Motor neuron (in vitro differentiated cells): ENCODE results near the gene GALNT12. TPM values are rescaled to one million over a fixed set of nuclear protein-coding genes. Genes with fewer than 3 reads are reported as not detected.

ENCODE experiments used
- ATAC-seq, 8 experiments: fragments of 200-7000 bp; cut with Tn5 transposase; replicated peaks in 6 of 8; 2 replicates each; pipeline ENCODE4 v1.8.0; 2021; ENCODE audit warnings: mild to moderate bottlenecking in 8 of 8, moderate library complexity in 8 of 8
- H3K27ac ChIP-seq, 2 donors: fragments of 250-450 bp; sonication (Bioruptor Pico); 2 replicates each; pipeline ENCODE4 v1.9.0; 2021; ENCODE audit warnings: antibody characterized with exemption in 2 of 2, mild to moderate bottlenecking in 2 of 2, moderate library complexity in 1 of 2
- H3K4me1 ChIP-seq, 2 donors: fragments of 250-450 bp; sonication (Bioruptor Pico); replicated peaks in 1 of 2; 2 replicates each; pipeline ENCODE4 v1.6.1; 2021; ENCODE audit warnings: antibody characterized with exemption in 2 of 2, mild to moderate bottlenecking in 2 of 2, moderate library complexity in 1 of 2
- H3K4me3 ChIP-seq, 5 donors: fragments of 250-450 bp; sonication (Bioruptor Pico); 2 replicates each; pipeline ENCODE4 v1.9.0; 2021; ENCODE audit warnings: antibody characterized with exemption in 5 of 5, mild to moderate bottlenecking in 5 of 5, moderate library complexity in 4 of 5
- WGBS, 10 experiments: fragments of 450-650 bp; shearing (Covaris generic); methylation state at CpG; one replicate each; pipeline ENCODE4 v1.0.0; 2022; 5-methylcytosine and 5-hydroxymethylcytosine counted together
- in situ Hi-C, 9 experiments: fragments of 400-800 bp; cut with MboI; loops; one replicate each; pipeline ENCODE4 v1.15.0; 2021; ENCODE audit warnings: low sequenced_read_pairs in 9 of 9, low pct_unique_long_range_greater_than_20kb in 2 of 9; ENCODE audit not compliant: unreplicated experiment in 9 of 9
- total RNA-seq, 8 experiments: library from RNA; unstranded; fragments of 300-600 nt; gene quantifications; 2 replicates each; pipeline versions ENCODE4 v1.2.3 to v1.2.4, GENCODE V29; 2022

The GALNT12 gene
- total RNA-seq, 8 experiments from 2014 or later = 0.96 to 397 (median 2.4) TPM

DNA sequence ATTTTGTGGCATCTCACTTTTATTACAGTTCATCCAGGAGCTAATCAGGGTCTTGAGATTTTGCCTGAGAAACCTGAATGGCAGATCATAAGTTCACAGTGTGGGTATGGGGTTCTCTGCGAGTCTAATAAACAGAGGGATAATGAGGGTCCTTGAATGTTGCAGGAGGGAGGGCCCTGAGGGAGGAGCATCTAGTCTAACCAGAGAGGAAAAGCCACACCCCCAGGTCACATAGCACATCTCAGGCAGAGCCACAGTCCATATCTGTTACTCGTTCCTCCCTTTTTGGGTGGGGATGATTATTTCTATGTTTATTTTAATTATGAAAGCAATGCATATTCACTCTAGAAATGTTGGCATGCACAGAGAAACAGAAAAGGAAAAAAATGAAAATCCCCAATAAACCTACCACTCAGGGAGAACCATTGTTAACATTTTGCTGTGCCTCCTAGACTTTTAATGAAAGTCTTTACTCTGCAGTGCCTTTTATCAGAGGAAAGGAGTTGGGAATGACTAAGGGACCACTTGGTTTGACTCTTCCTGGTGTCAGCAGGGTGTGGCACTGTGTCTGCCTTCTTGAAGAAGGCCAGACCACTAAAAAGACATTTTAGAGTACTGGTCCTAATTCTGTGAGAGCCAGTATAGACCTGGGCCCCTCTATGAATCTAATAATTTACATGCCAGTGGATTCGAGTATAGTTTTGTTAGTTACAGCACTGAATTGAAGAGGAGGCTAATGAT is 2.8 kb downstream of the GALNT12 start:
- in situ Hi-C loops = no loop called here
- Histone ChIP-seq H3K4me1 (peaks cover 4 to 18% of the 10 kb centered on the region in 2 donors), H3K27ac (no peak overlapping the region), H3K4me3 (no peak overlapping the region)
- WGBS, 10 experiments = 0 to 83% (median 33%) methylated on average over 1 to 2 of the region's 3 CpGs
- ATAC-seq = peak in 3 of 8 experiments; percentile 32 to 51 (median 39)

DNA sequence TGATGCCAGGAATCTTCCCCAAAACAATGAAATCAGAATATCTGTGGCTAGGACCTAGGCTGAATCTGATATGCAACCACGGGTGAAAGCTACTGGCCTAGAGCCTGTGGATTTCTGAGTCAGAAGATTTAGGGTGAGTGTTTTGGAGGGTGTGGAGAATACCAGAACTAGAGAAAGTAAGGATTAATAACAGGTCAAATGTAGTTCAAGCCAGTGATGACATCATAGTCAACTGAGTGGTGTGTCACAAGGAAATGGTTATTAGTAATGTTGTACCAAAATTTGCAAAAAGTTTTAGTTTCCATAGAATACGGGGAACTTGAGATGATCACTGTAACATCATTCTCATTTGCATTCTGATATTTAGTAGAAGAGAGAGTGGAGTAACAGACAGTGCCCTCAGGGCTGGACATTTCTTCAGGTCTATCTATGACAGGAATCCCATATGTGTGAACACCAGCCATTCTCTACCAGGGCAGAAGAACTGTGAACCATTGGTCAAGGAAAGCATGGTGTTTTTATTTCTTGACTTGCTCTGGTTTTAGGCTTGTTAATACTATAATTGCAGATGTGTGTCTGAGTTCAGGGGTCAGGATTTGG is 3.7 kb downstream of the GALNT12 start:
- Histone ChIP-seq H3K4me1 (peaks cover 4 to 18% of the 10 kb centered on the region in 2 donors), H3K4me3 (no peak overlapping the region), H3K27ac (no peak overlapping the region)
- 0 to 87% (median 75%) methylated on average over 1 to 2 of the region's 2 CpGs; no CpG with 5 or more reads in 3 of the 10 experiments for WGBS, 10 experiments
- ATAC-seq = peak in 6 of 8 experiments; percentile 20 to 67 (median 45)
- in situ Hi-C loops = no loop called here

DNA sequence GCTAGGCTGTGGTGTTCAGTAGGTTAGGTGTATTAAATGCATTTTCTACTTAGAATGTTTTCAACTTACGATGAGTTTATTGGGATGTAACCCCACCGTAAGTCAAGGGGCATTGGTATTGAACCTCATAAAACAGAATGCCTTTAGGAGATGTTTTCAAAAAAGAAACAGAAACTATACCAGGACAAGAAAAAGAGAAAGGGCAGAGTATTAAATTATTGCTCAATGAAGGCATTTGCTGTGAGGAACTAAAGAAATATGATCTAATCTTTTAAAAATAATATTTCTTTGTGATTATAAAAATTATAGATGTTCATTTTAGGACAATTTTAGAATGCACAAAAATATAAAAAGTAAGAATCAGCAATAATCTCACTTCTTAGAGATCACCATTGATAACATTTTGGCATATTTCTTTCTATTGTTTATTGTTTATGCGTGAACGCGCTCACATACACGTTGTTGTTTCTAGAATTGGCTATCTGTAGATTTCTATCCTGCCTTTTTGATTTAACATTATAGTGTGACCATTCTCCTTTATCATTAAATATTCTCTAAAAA is 8.0 kb downstream of the GALNT12 start:
- Histone ChIP-seq H3K4me1 (no peaks in the 10 kb centered on the region), H3K4me3 (no peak overlapping the region), H3K27ac (no peak overlapping the region)
- ATAC-seq = no peak
- 67 to 98% (median 88%) methylated on average over 4 to 6 of the region's 6 CpGs for WGBS, 10 experiments
- in situ Hi-C loops = no loop called here

DNA sequence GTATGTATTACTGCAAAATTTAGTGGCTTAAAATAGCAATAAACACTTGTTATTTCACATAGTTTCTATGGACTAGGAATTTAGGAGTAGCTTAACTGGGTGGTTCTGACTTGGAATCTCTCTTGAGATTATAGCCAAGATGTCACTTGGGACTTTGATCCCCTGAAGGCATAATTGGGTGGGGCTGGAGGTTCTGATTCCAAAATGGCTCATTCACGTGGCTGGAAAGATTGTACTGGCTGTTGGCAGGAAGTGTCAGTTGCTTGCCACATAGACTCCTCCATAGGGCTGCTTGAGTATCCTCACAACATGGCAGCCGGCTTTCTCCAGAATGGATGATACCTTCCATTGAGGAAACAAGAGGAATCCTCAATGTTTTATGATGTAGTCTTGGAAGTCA is 11.3 kb downstream of the GALNT12 start:
- ATAC-seq = no peak
- Histone ChIP-seq H3K4me1 (no peaks in the 10 kb centered on the region), H3K27ac (no peak overlapping the region), H3K4me3 (no peak overlapping the region)
- in situ Hi-C loops = no loop called here
- 50 to 100% (median 68%) methylated on average over 1 to 2 of the region's 2 CpGs; no CpG with 5 or more reads in 6 of the 10 experiments for WGBS, 10 experiments

DNA sequence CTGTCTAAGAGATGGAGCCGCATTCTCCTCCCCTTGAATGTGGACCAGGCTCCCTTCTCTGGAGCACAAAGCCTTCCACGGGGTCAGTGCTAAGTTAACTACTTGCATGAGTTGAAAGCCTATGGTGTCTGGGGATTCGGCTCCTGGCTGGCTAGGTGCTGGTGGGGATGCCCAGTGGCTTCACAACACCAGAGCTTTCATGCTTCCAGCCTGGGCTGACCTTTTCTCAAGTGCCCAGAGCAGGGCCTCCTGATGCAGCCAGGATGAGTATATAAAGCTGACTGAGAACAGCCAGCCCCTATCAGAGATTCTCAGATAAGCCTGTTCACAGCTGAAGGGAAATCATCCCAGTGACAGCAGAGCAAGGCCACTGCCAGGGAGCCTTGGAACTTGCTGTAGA is 11.8 kb downstream of the GALNT12 start:
- no peaks in the 10 kb centered on the region for H3K4me1 ChIP-seq
- WGBS, 10 experiments = 43 to 100% (median 86%) methylated on average over 1 to 2 of the region's 3 CpGs; no CpG with 5 or more reads in 5 of the 10 experiments
- in situ Hi-C loops = no loop called here

DNA sequence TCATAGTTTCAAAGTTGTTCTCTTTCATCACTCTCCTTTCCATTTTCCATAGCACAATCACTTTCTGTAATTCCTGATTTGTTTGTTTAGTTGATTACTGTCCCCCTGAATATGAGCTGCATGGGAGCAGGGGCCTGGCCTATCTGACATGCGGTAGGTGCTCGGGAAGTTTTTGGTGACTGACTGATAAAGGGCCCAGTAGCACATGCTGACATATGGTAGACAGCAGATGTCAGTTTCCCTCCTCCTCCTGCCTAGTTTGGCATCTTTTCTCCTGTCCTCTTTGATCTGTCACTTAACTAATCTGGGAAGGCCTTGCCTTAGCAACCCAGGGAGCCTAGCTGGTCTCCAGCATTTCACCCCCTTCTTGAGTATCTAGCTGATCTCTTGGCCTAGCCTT is 14.4 kb downstream of the GALNT12 start:
- H3K4me1 ChIP-seq = no peaks in the 10 kb centered on the region
- in situ Hi-C loops = no loop called here
- ATAC-seq = no peak
- WGBS, 10 experiments = 57 to 100% (median 100%) methylated on average over 1 to 2 of the region's 2 CpGs; no CpG with 5 or more reads in 3 of the 10 experiments
- H3K4me3 ChIP-seq = no peak overlapping the region
- H3K27ac ChIP-seq = no peak overlapping the region

More for the DNA sequence above, 11.8 kb downstream of the GALNT12 start:
- no peak for ATAC-seq
- Histone ChIP-seq H3K27ac (no peak overlapping the region), H3K4me3 (no peak overlapping the region)

DNA sequence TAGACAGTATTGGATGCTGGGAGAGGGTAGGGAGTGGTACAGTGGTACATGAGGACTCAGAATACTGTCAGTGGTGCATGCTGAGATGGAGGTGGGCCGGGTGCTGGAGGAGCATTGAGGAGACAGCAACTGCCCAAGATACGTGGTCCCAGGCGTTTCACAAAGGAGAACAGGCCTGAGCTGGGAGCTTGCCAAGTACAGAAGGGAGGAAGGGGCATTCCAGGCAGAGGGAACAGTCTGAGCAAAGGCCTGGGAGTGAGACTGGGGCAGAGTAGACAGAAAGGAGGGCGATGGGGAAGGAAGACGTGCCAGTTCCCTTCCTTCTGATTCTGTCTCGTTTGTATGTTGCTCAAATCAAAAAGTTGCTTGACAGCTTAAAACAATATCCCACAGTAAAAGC is 15.2 kb downstream of the GALNT12 start:
- no peak overlapping the region for H3K4me3 ChIP-seq
- ATAC-seq = no peak
- WGBS, 10 experiments = 60 to 100% (median 100%) methylated on average over 1 to 3 of the region's 6 CpGs; no CpG with 5 or more reads in 5 of the 10 experiments
- no peak overlapping the region for H3K27ac ChIP-seq
- H3K4me1 ChIP-seq = no peaks in the 10 kb centered on the region
- in situ Hi-C loops = no loop called here

DNA sequence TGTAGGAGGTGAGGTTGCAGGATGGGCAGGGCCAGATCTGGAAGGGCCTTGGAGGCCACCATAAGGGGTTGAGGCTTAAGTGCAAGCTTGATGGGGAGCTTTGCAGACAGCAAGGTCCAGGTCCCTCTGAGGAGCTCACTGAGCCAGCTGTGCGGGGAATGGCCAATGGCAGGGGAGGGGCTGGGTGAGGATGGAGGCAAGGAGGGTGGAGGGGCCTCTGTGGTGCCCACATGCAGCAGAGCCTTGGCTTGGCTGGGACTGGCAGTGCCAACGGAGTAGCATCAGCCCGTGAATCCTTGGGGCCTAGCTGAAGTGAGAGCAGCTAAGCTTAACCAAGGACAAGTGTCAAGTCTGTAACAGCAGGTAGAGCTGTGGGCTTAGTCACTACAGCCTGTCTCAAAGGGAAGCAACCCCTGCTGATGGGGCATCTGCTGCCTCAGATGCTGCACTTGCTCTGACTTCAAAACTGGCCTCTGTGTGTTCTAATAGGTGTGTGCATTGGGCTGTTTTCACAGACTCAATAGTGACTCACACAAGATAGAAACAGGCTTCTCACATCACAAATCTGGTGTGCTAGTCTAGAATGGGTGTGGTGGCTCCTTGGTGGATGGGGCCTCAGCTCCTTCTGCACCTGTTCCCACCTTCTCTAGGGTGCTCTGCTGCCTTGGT is 16.3 kb downstream of the GALNT12 start:
- H3K27ac ChIP-seq = no peak overlapping the region
- H3K4me3 ChIP-seq = no peak overlapping the region
- no CpG with 5 or more reads among the region's 3 CpGs for WGBS, 10 experiments
- ATAC-seq = peak in 2 of 8 experiments; percentile 21 to 47
- in situ Hi-C loops = no loop called here
- H3K4me1 ChIP-seq = no peaks in the 10 kb centered on the region

DNA sequence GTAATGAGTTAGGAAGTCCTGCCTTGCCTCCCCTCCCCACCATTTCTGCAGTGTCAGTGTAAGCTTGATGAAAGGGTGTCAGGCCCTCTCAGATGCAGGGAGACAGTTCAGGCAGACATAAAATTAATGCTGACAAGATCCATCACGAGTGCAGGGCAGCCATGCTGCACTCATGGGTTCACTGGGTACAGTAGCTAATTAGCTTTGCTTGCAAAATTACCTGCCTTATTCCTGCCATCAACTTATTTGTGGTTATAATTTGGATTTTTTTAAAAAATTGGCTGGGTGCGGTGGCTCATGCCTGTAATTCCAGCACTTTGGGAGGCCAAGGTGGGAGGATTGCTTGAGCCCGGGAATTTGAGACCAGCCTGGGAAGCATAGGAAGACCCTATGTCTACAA is 17.9 kb downstream of the GALNT12 start:
- Histone ChIP-seq H3K4me3 (no peak overlapping the region), H3K27ac (no peak overlapping the region), H3K4me1 (no peaks in the 10 kb centered on the region)
- in situ Hi-C loops = loop anchor here in 3 of 9 experiments (25.0 kb wide), 3 partner anchors 162 to 312 kb away; partner anchors contain the start of gene TGFBR1 (in 1 of the 3)
- peak in 3 of 8 experiments; percentile 27 to 34 (median 27) for ATAC-seq
- WGBS, 10 experiments = 20 to 100% (median 75%) methylated on average over 1 to 3 of the region's 3 CpGs; no CpG with 5 or more reads in 3 of the 10 experiments

DNA sequence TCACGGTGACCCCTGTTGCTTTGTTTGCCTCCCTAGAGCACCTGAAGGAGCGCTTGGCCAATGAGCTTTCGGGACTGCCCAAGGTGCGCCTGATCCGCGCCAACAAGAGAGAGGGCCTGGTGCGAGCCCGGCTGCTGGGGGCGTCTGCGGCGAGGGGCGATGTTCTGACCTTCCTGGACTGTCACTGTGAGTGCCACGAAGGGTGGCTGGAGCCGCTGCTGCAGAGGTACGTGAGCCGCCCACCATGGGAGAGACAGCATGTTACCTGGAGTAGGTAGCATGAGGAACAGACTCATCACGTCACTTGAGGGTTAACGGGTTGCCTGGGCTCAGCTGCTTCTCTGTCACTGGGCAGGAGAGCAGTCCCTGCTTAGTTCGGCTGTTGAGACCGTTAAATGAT is 19.2 kb downstream of the GALNT12 start:
- 73 to 100% (median 94%) methylated on average over 1 to 8 of the region's 20 CpGs; no CpG with 5 or more reads in 3 of the 10 experiments for WGBS, 10 experiments
- in situ Hi-C loops = loop anchor here in 3 of 9 experiments (25.0 kb wide), 3 partner anchors 161 to 311 kb away; partner anchors contain the start of gene TGFBR1 (in 1 of the 3)
- H3K4me3 ChIP-seq = no peak overlapping the region
- H3K4me1 ChIP-seq = peaks cover 0 to 5% of the 10 kb centered on the region in 2 donors
- peak in 1 of 8 experiments; percentile 20 for ATAC-seq
- no peak overlapping the region for H3K27ac ChIP-seq

DNA sequence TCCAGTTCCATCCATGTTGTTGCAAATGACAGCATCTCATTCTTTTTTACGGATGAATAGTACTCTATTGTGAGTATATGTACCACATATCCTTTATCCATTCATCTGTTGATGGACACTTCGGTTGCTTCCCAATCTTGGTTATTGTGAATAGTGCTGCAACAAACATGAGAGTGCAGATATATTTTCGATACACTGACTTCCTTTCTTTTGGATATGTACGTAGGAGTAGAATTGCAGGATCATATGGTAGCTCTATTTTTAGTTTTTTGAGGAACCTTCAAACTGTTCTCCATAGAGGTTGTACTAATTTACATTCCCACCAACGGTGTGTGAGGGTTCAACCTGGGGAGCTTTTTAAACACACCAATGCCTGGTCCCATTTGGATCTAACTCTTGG is 22.3 kb downstream of the GALNT12 start:
- Histone ChIP-seq H3K4me1 (peaks cover 0 to 8% of the 10 kb centered on the region in 2 donors), H3K27ac (no peak overlapping the region), H3K4me3 (no peak overlapping the region)
- in situ Hi-C loops = loop anchor here in 3 of 9 experiments (25.0 kb wide), 3 partner anchors 158 to 308 kb away; partner anchors contain the start of gene TGFBR1 (in 1 of the 3)
- 40 to 100% (median 92%) methylated on average over 1 to 5 of the region's 5 CpGs for WGBS, 10 experiments
- no peak for ATAC-seq

DNA sequence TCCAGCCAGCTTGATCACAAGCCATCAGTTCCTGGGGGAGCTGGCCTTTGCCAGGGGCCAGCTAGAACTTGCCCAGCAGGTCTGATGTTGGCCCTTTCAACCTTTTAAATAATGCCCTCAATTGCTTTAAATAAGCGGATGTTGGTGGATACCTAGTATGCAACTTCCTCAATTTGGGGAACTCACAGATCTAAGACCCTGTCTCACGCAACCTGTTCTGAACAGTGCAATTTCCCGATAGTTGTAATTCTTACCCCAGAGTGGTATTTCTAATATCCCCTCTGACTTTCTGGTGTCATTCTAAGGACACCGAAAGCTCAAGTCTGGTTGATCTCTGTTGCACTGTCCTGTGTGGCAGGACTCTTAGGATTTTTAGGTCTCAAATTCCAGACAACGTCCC is 23.1 kb downstream of the GALNT12 start:
- Histone ChIP-seq H3K27ac (no peak overlapping the region), H3K4me3 (no peak overlapping the region), H3K4me1 (peaks cover 0 to 8% of the 10 kb centered on the region in 2 donors)
- in situ Hi-C loops = loop anchor here in 3 of 9 experiments (25.0 kb wide), 3 partner anchors 157 to 307 kb away; partner anchors contain the start of gene TGFBR1 (in 1 of the 3)
- ATAC-seq = no peak
- 73 to 100% (median 97%) methylated on average over 1 to 5 of the region's 5 CpGs for WGBS, 10 experiments
